NOMO-1 treated with dmso at 0.1 percent for 144 hours (cell line): Measurements from ENCODE around the gene HMGCR.

Experiments used
- DNase-seq: peaks from one replicate; lab custom pipeline; 2025; ENCODE audit not compliant: unreplicated experiment; lab: John Stamatoyannopoulos, UW

The HMGCR gene

DNA sequence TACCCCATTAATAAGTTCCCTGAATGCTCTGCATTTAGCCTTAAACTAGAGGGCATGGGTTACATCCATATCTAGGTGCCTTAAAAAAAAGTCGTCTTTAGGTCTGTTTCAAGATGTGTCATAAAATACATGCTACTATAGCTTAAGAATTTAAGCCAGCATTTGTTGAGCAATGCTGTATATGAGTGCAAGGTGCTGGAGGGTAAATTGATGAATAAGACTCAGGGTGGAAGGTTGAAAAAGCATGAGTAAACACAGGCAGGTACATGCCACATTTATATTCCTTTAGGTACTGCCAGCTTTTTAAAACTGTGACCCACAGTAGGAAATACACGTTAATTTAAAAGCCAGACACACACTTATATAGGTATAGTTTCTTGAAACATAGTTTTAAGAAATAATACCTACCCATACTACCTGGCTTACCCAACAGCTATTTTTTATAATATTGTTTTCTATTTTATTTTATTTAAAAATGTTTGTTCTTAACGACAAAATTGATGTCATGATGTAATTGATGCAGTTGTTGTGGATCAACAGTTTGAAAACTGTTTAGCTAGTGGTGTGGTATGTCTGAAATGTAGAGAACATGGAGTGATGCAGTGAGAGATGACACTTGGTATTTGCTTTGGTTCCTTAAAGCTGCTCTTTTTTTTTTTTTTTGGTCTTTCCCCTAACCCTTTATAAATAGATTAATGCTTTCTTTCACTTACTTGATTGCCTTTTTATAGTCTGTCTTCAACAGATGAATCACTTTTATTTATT lies 3.9 kb downstream of the HMGCR start:
- no peak for DNase-seq

GRCh38 chr5:75341934-75342333 lies 4.9 kb downstream of the HMGCR start:
- DNase-seq = no peak

GRCh38 chr5:75342836-75343235 lies 5.8 kb downstream of the HMGCR start:
- DNase-seq = no peak

- DNase-seq = no peak
These were observed 11.2 kb downstream of the HMGCR start for GRCh38 chr5:75348241-75348640.

DNA sequence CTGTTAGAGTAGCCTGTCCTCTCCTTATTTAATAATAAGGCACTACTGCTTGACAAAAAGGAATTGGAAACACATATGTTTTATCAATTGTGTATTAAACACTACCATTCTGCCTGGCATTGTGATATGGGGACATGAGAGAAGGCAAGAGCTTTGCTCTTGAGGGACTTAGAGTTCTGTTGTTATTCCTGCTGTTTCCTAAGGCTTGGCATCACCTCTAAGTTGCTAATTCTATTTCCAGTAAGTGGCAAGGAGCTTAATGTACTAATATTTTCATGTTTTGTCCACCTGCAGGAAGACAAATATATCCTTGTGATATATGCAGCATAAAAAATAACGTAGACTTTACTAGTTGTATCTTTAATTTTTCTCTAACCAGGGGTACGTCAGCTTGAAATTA lies 12.6 kb downstream of the HMGCR start:
- no peak for DNase-seq

GRCh38 chr5:75351139-75351926 lies 14.3 kb downstream of the HMGCR start:
- DNase-seq = no peak

GRCh38 chr5:75355236-75355635 lies 18.2 kb downstream of the HMGCR start:
- DNase-seq = no peak

DNA sequence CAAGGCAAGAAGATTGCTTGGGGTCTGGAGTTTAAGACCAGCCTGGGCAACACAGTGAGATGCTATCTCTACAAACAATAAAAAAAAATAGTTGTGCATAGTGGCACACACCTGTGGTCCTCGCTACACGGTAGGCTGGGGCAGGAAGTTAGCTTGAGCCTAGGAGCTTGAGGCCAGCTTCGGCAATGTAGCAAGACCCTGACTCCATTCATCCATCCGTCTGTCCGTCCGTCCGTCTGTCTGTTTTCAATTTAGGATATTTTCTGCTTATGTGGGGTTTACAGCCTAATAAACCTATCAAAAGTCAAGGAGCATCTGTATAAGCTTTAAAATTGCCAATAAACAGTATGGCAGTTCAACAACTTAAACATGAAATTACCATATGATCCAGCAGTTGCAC lies 19.7 kb downstream of the HMGCR start:
- DNase-seq = no peak

DNA sequence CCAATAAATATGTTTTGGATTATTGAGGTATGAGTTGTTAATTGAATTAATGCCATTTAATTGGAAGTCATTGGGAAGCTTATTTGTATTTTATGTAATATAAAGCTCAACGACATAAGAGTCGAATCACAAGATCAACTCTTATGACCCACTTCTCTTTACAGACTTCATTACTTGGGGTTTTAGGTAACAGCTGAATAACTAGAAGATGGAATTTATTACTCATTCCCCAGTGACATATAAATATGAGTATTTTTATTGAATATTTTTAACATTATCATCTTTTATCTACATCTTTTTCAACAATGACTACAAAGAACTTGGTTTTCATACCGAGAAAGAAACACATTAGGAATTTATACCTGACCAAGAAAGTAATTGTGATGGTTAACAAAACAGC lies 21.1 kb downstream of the HMGCR start:
- no peak for DNase-seq

GRCh38 chr5:75361310-75361709 lies 24.3 kb downstream of the HMGCR start:
- DNase-seq = no peak

GRCh38 chr5:75362474-75362975 lies 25.5 kb downstream of the HMGCR start:
- no peak for DNase-seq

DNA sequence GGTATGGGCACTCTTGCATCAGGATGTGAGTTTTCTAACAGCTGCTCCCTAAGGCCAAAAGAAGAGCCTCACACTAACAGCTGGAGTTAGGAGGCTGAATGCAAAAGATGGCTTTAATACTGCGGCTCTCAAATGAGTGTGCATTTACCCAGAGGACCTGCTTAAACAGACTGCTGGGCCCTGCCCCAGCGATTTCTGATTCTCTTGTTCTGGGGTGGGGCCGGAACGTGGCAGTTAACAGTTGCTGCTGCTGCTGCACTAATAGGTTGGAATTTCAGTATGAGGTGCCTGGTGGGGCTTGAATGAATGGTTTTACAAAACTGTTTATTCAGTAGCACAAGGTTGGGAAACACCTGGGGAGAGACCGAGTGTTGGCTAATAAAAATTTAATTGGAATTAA lies 26.1 kb downstream of the HMGCR start:
- no peak for DNase-seq

- DNase-seq = no peak
These were observed 26.9 kb downstream of the HMGCR start for GRCh38 chr5:75363726-75364495.

- no peak for DNase-seq
These were observed 27.7 kb downstream of the HMGCR start for GRCh38 chr5:75364571-75365280.

DNA sequence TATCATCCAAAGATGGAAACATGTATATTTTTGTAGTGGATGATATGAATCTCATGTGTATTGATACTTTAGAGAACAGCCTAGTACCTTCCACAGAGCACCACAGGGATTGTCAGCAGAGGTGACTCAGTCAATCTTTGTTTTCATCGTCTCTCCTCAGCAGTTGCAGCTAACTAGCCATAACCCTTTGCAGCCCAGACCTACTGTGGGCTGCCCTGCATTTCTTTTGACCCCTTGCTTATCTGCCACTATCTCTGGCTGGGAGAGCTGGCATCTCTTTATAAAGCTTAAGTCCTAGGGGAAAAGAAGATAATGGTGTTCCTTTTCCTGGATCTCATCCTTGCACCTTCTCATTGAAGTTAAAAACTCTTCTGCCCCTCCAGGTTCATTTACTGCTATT lies 28.7 kb downstream of the HMGCR start:
- no peak for DNase-seq

DNA sequence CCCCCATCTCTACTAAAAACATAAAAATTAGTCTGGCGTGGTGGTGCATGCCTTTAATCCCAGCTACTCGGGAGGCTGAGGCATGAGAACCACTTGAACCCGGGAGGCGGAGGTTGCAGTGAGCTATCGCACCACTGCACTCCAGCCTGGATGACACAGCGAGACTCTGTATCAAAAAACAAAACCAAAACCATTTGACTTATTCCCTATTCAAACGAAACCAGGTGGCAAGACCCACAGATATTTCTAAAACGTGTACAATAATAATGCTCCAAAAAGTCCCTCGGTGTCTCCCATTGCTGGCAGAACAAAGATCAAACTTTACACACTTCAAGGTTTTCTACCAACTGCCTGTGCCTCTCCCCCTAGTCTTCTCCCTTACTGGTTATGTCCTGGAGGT lies 29.8 kb downstream of the HMGCR start:
- DNase-seq = no peak

GRCh38 chr5:75367401-75367800 lies 30.4 kb downstream of the HMGCR start:
- DNase-seq = no peak

- DNase-seq = no peak
These were observed 31.4 kb downstream of the HMGCR start for GRCh38 chr5:75368391-75368790.

- DNase-seq = no peak
These were observed 36.8 kb downstream of the HMGCR start for GRCh38 chr5:75373862-75374261.

- no peak for DNase-seq
These were observed 37.4 kb downstream of the HMGCR start for GRCh38 chr5:75374394-75374814.

DNA sequence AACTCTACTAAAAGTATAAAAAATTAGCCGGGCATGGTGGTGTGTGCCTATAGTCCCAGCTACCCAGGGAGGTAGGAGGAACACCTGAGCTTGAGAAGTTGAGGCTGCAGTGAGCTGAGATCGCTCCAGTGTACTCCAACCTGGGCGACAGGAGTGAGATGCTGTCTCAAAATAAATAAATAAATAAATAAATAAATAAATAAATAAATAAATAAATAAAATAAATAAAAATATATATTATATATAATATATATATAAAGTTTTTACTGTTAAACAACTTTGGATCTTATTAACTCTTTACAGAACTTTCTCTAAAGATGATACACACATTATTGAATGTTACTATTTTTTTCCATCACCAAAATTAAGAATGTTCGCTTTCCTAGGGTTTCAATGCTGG lies 38.4 kb downstream of the HMGCR start:
- no peak for DNase-seq
